Measurements from ENCODE around the gene ELL.

Gene ELL

GRCh38 chr19:18437491-18438330 lies 84.2 kb downstream of the ELL start, which contains the start of gene ISYNA1:
Gene ISYNA1, minus strand, starts transcription at chr19:18438133. Its CDS starts 154 bp downstream, at chr19:18437979.
- DNase-seq (ENCODE audit: insufficient read length, low spot score) (no peak), FAIRE-seq (peak; percentile 89)

GRCh38 chr19:18436671-18437490 lies 85.0 kb downstream of the ELL start:
- FAIRE-seq, result peak; percentile 89
- DNase-seq (ENCODE audit: insufficient read length, low spot score), result peak; percentile 96

- FAIRE-seq (no peak), DNase-seq (ENCODE audit: insufficient read length, low spot score) (no peak)
Observed at GRCh38 chr19:18435842-18436670, 85.8 kb downstream of the ELL start.

GRCh38 chr19:18435178-18435841 lies 86.6 kb downstream of the ELL start:
- FAIRE-seq (no peak), DNase-seq (ENCODE audit: insufficient read length, low spot score) (no peak)

- DNase-seq (ENCODE audit: insufficient read length, low spot score) (no peak), FAIRE-seq (no peak)
Observed at GRCh38 chr19:18434411-18435175, 87.3 kb downstream of the ELL start.

GRCh38 chr19:18433735-18434398 lies 88.0 kb downstream of the ELL start:
- DNase-seq (ENCODE audit: insufficient read length, low spot score), result no peak
- FAIRE-seq, result no peak

- DNase-seq (ENCODE audit: insufficient read length, low spot score) (no peak), FAIRE-seq (no peak)
Observed at GRCh38 chr19:18433015-18433691, 88.7 kb downstream of the ELL start.

- DNase-seq (ENCODE audit: insufficient read length, low spot score), result no peak
- no peak for FAIRE-seq
Observed at GRCh38 chr19:18432275-18433014, 89.4 kb downstream of the ELL start.

GRCh38 chr19:18431351-18432197 lies 90.3 kb downstream of the ELL start:
- FAIRE-seq, result no peak
- DNase-seq (ENCODE audit: insufficient read length, low spot score), result no peak

- DNase-seq (ENCODE audit: insufficient read length, low spot score), result no peak
- peak; percentile 16 for FAIRE-seq
Observed at GRCh38 chr19:18430417-18431144, 91.3 kb downstream of the ELL start.

- DNase-seq (ENCODE audit: insufficient read length, low spot score) (no peak), FAIRE-seq (no peak)
Observed at GRCh38 chr19:18429717-18430416, 92.0 kb downstream of the ELL start.

GRCh38 chr19:18428787-18429674 lies 92.8 kb downstream of the ELL start:
- peak; percentile 89 for FAIRE-seq

GRCh38 chr19:18428173-18428786 lies 93.6 kb downstream of the ELL start:
- DNase-seq (ENCODE audit: insufficient read length, low spot score) (no peak), FAIRE-seq (no peak)

More at GRCh38 chr19:18428787-18429674, 92.8 kb downstream of the ELL start:
- no peak for DNase-seq (ENCODE audit: insufficient read length, low spot score)

- DNase-seq (ENCODE audit: insufficient read length, low spot score), result no peak
- FAIRE-seq, result no peak
Observed at GRCh38 chr19:18427743-18428113, 94.1 kb downstream of the ELL start.

Measured in HTR-8/SVneo (cell line).